Loucy (cell line): ENCODE results near the gene LIN28B.

Experiments used
- EZH2phosphoT487 ChIP-seq: fragments of 200-600 bp; IDR thresholded peaks from 2 replicates; pipeline ENCODE4 v1.6.1; 2018; ENCODE audit warnings: antibody characterized with exemption, mild to moderate bottlenecking, moderate library complexity, borderline replicate concordance
- TF ChIP-seq, protein P1 (sequence below): fragments of 200-600 bp; sonication (generic); conservative IDR thresholded peaks from 2 replicates; pipeline ENCODE4 v1.5.1; 2014; ENCODE audit warnings: mild to moderate bottlenecking, antibody characterized with exemption, low read length

GRCh38 chr6:105099371-105099770, 142.5 kb downstream of the LIN28B start:
- TF ChIP-seq, protein P1, sequence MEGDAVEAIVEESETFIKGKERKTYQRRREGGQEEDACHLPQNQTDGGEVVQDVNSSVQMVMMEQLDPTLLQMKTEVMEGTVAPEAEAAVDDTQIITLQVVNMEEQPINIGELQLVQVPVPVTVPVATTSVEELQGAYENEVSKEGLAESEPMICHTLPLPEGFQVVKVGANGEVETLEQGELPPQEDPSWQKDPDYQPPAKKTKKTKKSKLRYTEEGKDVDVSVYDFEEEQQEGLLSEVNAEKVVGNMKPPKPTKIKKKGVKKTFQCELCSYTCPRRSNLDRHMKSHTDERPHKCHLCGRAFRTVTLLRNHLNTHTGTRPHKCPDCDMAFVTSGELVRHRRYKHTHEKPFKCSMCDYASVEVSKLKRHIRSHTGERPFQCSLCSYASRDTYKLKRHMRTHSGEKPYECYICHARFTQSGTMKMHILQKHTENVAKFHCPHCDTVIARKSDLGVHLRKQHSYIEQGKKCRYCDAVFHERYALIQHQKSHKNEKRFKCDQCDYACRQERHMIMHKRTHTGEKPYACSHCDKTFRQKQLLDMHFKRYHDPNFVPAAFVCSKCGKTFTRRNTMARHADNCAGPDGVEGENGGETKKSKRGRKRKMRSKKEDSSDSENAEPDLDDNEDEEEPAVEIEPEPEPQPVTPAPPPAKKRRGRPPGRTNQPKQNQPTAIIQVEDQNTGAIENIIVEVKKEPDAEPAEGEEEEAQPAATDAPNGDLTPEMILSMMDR, result no peak
- TF ChIP-seq EZH2phosphoT487, result no peak
